22Rv1 (cell line): ENCODE measurements around the gene GKN1.

Experiments
- CTCF ChIP-seq: fragments of 450-650 bp; IDR thresholded peaks from 2 replicates; pipeline ENCODE4 v1.5.1; 2017; ENCODE audit warnings: mild to moderate bottlenecking
- ZFX ChIP-seq: fragments of 450-650 bp; IDR thresholded peaks from 2 replicates; pipeline ENCODE4 v1.6.1; 2017; ENCODE audit warnings: antibody characterized with exemption, borderline replicate concordance

GRCh38 chr2:68952887-68953521 is 21.4 kb upstream of the GKN1 start, which contains the start of gene GKN2:
- TF ChIP-seq CTCF (no peak), ZFX (no peak)
